ENCODE data around the gene MICAL2.

Gene MICAL2

GRCh38 chr11:12066799-12067508, 43.4 kb upstream of the MICAL2 start (continued):
- TF ChIP-seq REST (tag by site-specific recombination; IDR thresholded peaks at IDR 0.05) = no peak
- TF ChIP-seq HOXD13 (CRISPR knock-in tag; IDR thresholded peaks at IDR 0.05; ENCODE audit: borderline replicate concordance) = no peak; the same call in 1 of the 2 replicates
- TF ChIP-seq KLF1 (tag by site-specific recombination; IDR thresholded peaks at IDR 0.05) = no peak
- TF ChIP-seq ZNF585B (tag by site-specific recombination; IDR thresholded peaks at IDR 0.05) = no peak
- no peak for TF ChIP-seq ZNF558 (tag by site-specific recombination; IDR thresholded peaks at IDR 0.05)
- no peak for TF ChIP-seq ZNF645 (tag by site-specific recombination; IDR thresholded peaks at IDR 0.05)
- TF ChIP-seq MYNN (tag by site-specific recombination; IDR thresholded peaks at IDR 0.05; ENCODE audit: borderline replicate concordance) = peak; percentile 40; the same call in 1 of the 2 replicates
- no peak for TF ChIP-seq ZNF155 (tag by site-specific recombination; IDR thresholded peaks at IDR 0.05)
- no peak for TF ChIP-seq ZNF518A (tag by site-specific recombination; conservative IDR thresholded peaks at IDR 0.05; ENCODE audit: low read depth)
- TF ChIP-seq ZNF513 (tag by site-specific recombination; IDR thresholded peaks at IDR 0.05) = no peak
- no peak for TF ChIP-seq ZNF830 (tag by site-specific recombination; IDR thresholded peaks at IDR 0.05; ENCODE audit: low read depth)
- TF ChIP-seq ZSCAN16 (tag by site-specific recombination; IDR thresholded peaks at IDR 0.05) = peak; percentile 61; the same call in 1 of the 2 replicates
- TF ChIP-seq ZIC2 (tag by site-specific recombination; IDR thresholded peaks at IDR 0.05) = peak; percentile 100
- peak; percentile 64; the same call in 1 of the 2 replicates for TF ChIP-seq IKZF3 (tag by site-specific recombination; IDR thresholded peaks at IDR 0.05)
- no peak for TF ChIP-seq ZNF433 (tag by site-specific recombination; IDR thresholded peaks at IDR 0.05; ENCODE audit: low read depth)
- no peak for TF ChIP-seq ZNF239 (tag by site-specific recombination; IDR thresholded peaks at IDR 0.05)
- no peak for TF ChIP-seq ZFP69B (tag by site-specific recombination; IDR thresholded peaks at IDR 0.05)
- no peak for TF ChIP-seq HOXA7 (CRISPR knock-in tag; IDR thresholded peaks at IDR 0.05; ENCODE audit: borderline replicate concordance)
- TF ChIP-seq ZNF488 (tag by site-specific recombination; IDR thresholded peaks at IDR 0.05) = peak; percentile 75; the same call in 1 of the 2 replicates
- TF ChIP-seq PBX3 (CRISPR knock-in tag; IDR thresholded peaks at IDR 0.05) = no peak
- peak; percentile 95 for TF ChIP-seq TRIM28 (IDR thresholded peaks at IDR 0.05; ENCODE audit: borderline replicate concordance, low read length)
- TF ChIP-seq ZNF280D (tag by site-specific recombination; IDR thresholded peaks at IDR 0.05) = no peak
- no peak for TF ChIP-seq ZNF10 (tag by site-specific recombination; IDR thresholded peaks at IDR 0.05)

Data from HEK293 (cell line).